GM19238 (cell line): ENCODE results near the gene DCAF10.
A peak's percentile ranks its signal among the peaks of the same experiment; 100 is the strongest.
"Not testable (repeated sequence)": the region's sequence is repeated elsewhere in the genome, so short reads cannot be mapped to it uniquely, and the experiment has no call there.

Experiments used
- DNase-seq: peaks from one replicate; pipeline ENCODE4 v3.0.0; 2011; ENCODE audit warnings: low spot score; ENCODE audit not compliant: insufficient read length

Gene DCAF10

GRCh38 chr9:37908283-37908682 is 107.7 kb downstream of the DCAF10 start:
- DNase-seq = no peak

GRCh38 chr9:37908698-37909186 is 108.1 kb downstream of the DCAF10 start:
- DNase-seq = no peak

DNA sequence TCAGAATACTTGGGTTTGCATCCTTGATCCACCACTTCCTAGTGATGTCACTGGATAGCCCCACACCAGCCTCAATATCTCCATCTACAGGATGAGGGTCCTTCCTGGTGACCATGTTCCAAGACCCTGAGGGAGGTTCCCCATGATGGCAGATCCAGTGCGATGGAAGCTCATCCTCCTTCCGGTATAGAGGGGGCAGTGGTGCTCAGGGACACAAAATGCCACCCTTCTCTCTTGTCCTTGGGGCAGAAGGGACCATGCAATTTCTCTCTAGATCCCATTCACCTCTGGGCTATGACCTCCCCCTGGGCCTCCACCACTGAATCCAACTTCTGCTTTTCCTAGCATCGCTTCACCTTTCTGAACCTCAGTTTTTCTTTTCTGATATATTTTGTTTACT is 108.7 kb downstream of the DCAF10 start:
- no peak for DNase-seq

GRCh38 chr9:37909836-37910235 is 109.2 kb downstream of the DCAF10 start:
- DNase-seq = not testable (repeated sequence)

DNA sequence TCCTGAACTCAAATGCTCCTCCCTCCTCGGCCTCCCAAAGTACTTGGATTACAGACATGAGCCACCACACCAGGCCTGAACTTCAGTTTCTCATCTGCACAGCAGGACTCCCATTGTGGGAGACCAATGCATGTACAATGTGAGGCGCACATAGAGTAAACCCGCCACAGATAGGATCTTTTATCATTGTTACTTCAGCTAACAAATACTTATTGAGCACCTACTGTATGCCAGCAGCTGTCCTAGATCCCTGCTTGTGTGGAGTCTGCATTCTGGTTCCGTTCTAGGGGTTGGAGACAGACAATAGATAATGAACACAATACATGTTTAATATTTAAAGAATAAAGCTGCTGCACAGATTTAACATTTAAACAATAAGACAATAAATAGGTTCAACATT is 109.7 kb downstream of the DCAF10 start:
- DNase-seq = no peak

DNA sequence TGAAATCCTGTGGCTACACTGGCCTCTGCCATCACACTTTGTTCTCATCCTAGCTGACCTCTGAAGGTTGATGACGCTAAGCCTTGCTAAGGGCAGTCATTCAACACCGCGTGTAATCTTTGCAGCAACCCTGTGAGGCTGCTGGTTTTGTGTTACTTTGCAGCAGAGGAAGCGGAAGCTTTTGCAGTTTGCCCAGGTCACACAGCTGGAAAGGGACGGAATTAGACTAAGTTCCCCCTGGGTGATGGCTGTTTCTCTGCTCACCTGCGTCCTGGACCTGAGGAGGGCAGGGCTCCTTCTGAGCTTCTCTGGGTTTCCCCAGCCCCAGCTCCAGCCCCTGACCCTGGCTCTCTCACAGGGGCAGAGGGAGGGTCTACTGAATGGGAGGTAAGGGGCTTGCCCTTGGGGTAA is 110.7 kb downstream of the DCAF10 start:
- DNase-seq = no peak

GRCh38 chr9:37913480-37914153 is 113.0 kb downstream of the DCAF10 start:
- DNase-seq = peak; percentile 82

- DNase-seq = no peak
These were observed 113.6 kb downstream of the DCAF10 start for GRCh38 chr9:37914154-37914551.

- no peak for DNase-seq
These were observed 114.2 kb downstream of the DCAF10 start for GRCh38 chr9:37914701-37915358.

GRCh38 chr9:37915911-37916470 is 115.4 kb downstream of the DCAF10 start:
- no peak for DNase-seq

DNA sequence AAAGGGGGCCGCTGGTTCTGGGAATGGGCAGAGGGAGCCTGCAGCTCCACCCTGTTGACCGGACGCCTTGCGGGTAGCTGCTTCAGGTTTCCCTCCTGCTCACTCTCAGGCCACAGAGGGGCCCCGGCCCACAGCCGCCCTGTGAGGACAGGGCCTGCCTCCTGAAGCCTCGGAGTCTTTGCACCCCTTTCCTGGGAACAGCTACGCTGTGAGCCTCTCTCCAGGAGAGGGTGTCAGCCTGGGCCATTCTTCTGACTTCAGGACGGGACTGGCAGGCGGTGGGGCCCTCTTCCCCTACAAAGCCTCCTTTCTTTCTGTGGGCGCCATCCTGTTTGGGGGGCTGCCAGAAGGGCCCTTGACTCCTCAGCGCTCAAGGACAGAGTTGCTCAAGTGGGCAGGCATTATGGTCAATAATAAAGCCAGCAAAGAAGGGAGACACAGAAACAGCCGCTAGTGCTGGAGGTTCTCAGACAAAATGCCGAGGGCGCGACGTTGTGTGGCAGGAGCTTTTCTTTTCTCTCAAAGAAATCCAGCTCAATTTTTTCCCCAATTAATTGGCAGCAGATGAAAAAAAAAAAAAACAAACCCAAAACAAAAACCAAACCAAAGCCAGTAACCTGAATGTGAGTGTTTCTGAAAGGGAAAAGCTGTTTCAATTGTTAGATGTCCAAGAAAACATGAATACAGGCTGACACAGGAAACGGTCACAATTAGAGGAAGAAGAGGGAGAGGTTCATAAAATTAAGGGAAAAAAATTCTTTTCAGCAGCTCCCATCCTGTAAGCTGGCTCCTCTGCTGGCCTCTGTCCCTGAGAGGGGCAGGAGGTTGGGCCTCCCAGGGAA is 116.1 kb downstream of the DCAF10 start:
- no peak for DNase-seq
